Panc1 (cell line): ENCODE results near the gene MAST4. TPM values are rescaled to one million over a fixed set of nuclear protein-coding genes. Genes with fewer than 3 reads are reported as not detected.

Experiments used
- ATAC-seq: fragments of 200-7000 bp; cut with Tn5 transposase; 2 replicates; pipeline ENCODE4 v1.9.1; 2020; ENCODE audit warnings: mild to moderate bottlenecking, moderate library complexity
- BruUV-seq: library from RNA; stranded (reverse); fragments of 400-500 nt; replicated peaks from 2 replicates; lab custom pipeline; 2021; lab: Mats Ljungman, UMichigan
- CTCF ChIA-PET: fragments of 300-600 bp; sonication (Branson Sonifier 250); formaldehyde crosslinking; loops from one replicate; lab custom pipeline; 2022; ENCODE audit warnings: antibody characterized with exemption; lab: Charles Lee
- POLR2A ChIA-PET: fragments of 300-600 bp; sonication (Branson Sonifier 250); formaldehyde crosslinking; loops from one replicate; lab custom pipeline; 2022; ENCODE audit warnings: antibody characterized with exemption; lab: Charles Lee
- DNase-seq: peaks from one replicate; pipeline ENCODE4 v3.0.0-alpha.2; 2010; ENCODE audit warnings: low read depth, low spot score
- H3K27ac ChIP-seq: 2 replicates; pipeline ENCODE4 v1.5.1; 2011; ENCODE audit warnings: mild to moderate bottlenecking, low read length, inconsistent platforms
- H3K27me3 ChIP-seq: fragments of 200-500 bp; sonication (Bioruptor generic); 2 replicates; pipeline ENCODE4 v1.6.0; 2014; ENCODE audit warnings: low read length, inconsistent platforms; ENCODE audit not compliant: control insufficient read depth, insufficient read depth
- H3K36me3 ChIP-seq: fragments of 200-500 bp; sonication (Bioruptor generic); 2 replicates; pipeline ENCODE4 v1.5.1; 2014; ENCODE audit warnings: inconsistent platforms, mild to moderate bottlenecking, low read length, moderate library complexity; ENCODE audit not compliant: control insufficient read depth, insufficient read depth
- H3K4me1 ChIP-seq: 2 replicates; pipeline ENCODE4 v1.5.1; 2011; ENCODE audit warnings: inconsistent platforms, mild to moderate bottlenecking, low read length, moderate library complexity; ENCODE audit not compliant: control insufficient read depth, insufficient read depth
- H3K4me3 ChIP-seq, 2 experiments: 2 replicates each; pipeline ENCODE4 v1.5.1; 2011 to 2012; ENCODE audit warnings: low read depth in 2 of 2, low read length in 2 of 2, mild to moderate bottlenecking in 2 of 2, inconsistent platforms in 1 of 2, moderate library complexity in 1 of 2
- H3K9me3 ChIP-seq: fragments of 200-500 bp; sonication (Bioruptor generic); 2 replicates; pipeline ENCODE4 v1.5.1; 2014; ENCODE audit warnings: low read depth, mild to moderate bottlenecking, inconsistent platforms, low read length, moderate library complexity; ENCODE audit not compliant: control insufficient read depth, insufficient read depth
- CTCF ChIP-seq: fragments of 450-650 bp; IDR thresholded peaks from 2 replicates; pipeline ENCODE4 v1.5.1; 2017; ENCODE audit warnings: mild to moderate bottlenecking
- POLR2AphosphoS5 ChIP-seq: IDR thresholded peaks from 2 replicates; pipeline ENCODE4 v1.6.1; 2012; ENCODE audit warnings: mild to moderate bottlenecking, low read depth, low read length, moderate library complexity
- REST ChIP-seq, 2 experiments: IDR thresholded peaks; 2 replicates each; pipeline ENCODE4 v1.6.1; 2011 to 2012; ENCODE audit warnings: low read depth in 2 of 2, control low read depth in 1 of 2, low read length in 1 of 2, mild to moderate bottlenecking in 1 of 2, moderate library complexity in 1 of 2; ENCODE audit not compliant: insufficient read depth in 1 of 2
- SIN3A ChIP-seq: IDR thresholded peaks from 2 replicates; pipeline ENCODE4 v1.6.1; 2012; ENCODE audit warnings: low read depth, mild to moderate bottlenecking, low read length, moderate library complexity, borderline replicate concordance; ENCODE audit not compliant: insufficient read depth
- TCF7L2 ChIP-seq: IDR thresholded peaks from 2 replicates; pipeline ENCODE4 v1.6.1; 2011; ENCODE audit warnings: mild to moderate bottlenecking, low read depth, low read length, inconsistent platforms
- in situ Hi-C: cut with HindIII; loops from 2 replicates; pipeline ENCODE4 v1.10.0; 2016; ENCODE audit warnings: low sequenced_read_pairs, low pct_unique_long_range_greater_than_20kb
- intact Hi-C: fragments of 100-400 bp; cut with micrococcal nuclease; formaldehyde crosslinking; loops from one replicate; pipeline ENCODE4 v1.10.0; 2022; ENCODE audit not compliant: unreplicated experiment
- total RNA-seq: library from RNA; stranded (reverse); gene quantifications from one replicate; pipeline ENCODE4 v1.2.1, GENCODE V29; 2021; ENCODE audit not compliant: unreplicated experiment

Gene MAST4
- total RNA-seq, 1 experiment from 2014 or later, result 1.8 TPM

GRCh38 chr5:66912787-66913186 lies 316.6 kb downstream of the MAST4 start:
- ATAC-seq, result no peak
- Histone ChIP-seq H3K27me3 (no peaks in the 10 kb centered on the region), H3K36me3 (no peaks in the 10 kb centered on the region), H3K9me3 (no peaks in the 10 kb centered on the region), H3K27ac (no peak overlapping the region), H3K4me3 (no peak overlapping the region), H3K4me1 (no peaks in the 10 kb centered on the region)
- CTCF ChIA-PET, result no interaction called here
- intact Hi-C loops (no loop called here), in situ Hi-C loops (no loop called here)
- POLR2A ChIA-PET, result no interaction called here
- no TSS peak for BruUV-seq
- TF ChIP-seq REST (IDR thresholded peaks at IDR 0.05; ENCODE audit: insufficient read depth in 1 of 2, low read depth in 2 of 2, low read length in 1 of 2) (no peak), POLR2AphosphoS5 (no peak), CTCF (no peak), SIN3A (no peak)
- DNase-seq, result no peak

- ATAC-seq (no peak), DNase-seq (no peak)
- POLR2A ChIA-PET, result interaction anchor here (0.7 kb wide), 1 partner anchor 59 kb away, joined by 5 read pairs; no protein-coding TSS in a partner anchor
- in situ Hi-C loops, result no loop called here
- intact Hi-C loops, result no loop called here
- BruUV-seq, result no TSS peak
- Histone ChIP-seq H3K4me3 (no peak overlapping the region), H3K36me3 (no peaks in the 10 kb centered on the region), H3K4me1 (no peaks in the 10 kb centered on the region), H3K27ac (no peak overlapping the region), H3K9me3 (no peaks in the 10 kb centered on the region), H3K27me3 (no peaks in the 10 kb centered on the region)
- CTCF ChIA-PET, result interaction anchor here (0.7 kb wide), 1 partner anchor 121 kb away, joined by 12 read pairs; no protein-coding TSS in a partner anchor
- TF ChIP-seq POLR2AphosphoS5 (no peak), TCF7L2 (no peak), REST (IDR thresholded peaks at IDR 0.05; ENCODE audit: insufficient read depth in 1 of 2, low read depth in 2 of 2, low read length in 1 of 2) (no peak), CTCF (no peak), SIN3A (no peak)
Observed at GRCh38 chr5:66915531-66915930, 319.3 kb downstream of the MAST4 start.
